OCI-LY1 (cell line): ENCODE measurements around the gene IGSF6.
"Not testable (repeated sequence)": the region's sequence is repeated elsewhere in the genome, so short reads cannot be mapped to it uniquely, and the experiment has no call there.

ENCODE experiments used
- H2AFZ ChIP-seq: fragments of 200-600 bp; sonication (generic), shearing (Covaris generic); 2 replicates; pipeline ENCODE4 v1.6.0; 2014; ENCODE audit warnings: antibody characterized with exemption, mild to moderate bottlenecking, low read length
- H3F3A ChIP-seq: fragments of 200-600 bp; sonication (generic), shearing (Covaris generic); 2 replicates; pipeline ENCODE4 v1.6.0; 2014; ENCODE audit warnings: mild to moderate bottlenecking, antibody characterized with exemption, low read length, moderate library complexity; ENCODE audit not compliant: insufficient read depth
- H3K27ac ChIP-seq: fragments of 200-600 bp; sonication (generic); 2 replicates; pipeline ENCODE4 v1.5.1; 2014; ENCODE audit warnings: low read length, mixed run types, mild to moderate bottlenecking, low read depth; ENCODE audit not compliant: poor library complexity, severe bottlenecking
- H3K27me3 ChIP-seq: fragments of 200-600 bp; sonication (generic); 2 replicates; pipeline ENCODE4 v1.6.0; 2014; ENCODE audit warnings: antibody characterized with exemption, mild to moderate bottlenecking, low read length, moderate library complexity; ENCODE audit not compliant: insufficient read depth
- H3K36me3 ChIP-seq: fragments of 200-600 bp; sonication (generic); 2 replicates; pipeline ENCODE4 v1.6.1; 2014; ENCODE audit warnings: mild to moderate bottlenecking, antibody characterized with exemption, low read length, moderate library complexity, mixed read lengths; ENCODE audit not compliant: insufficient read depth
- H3K4me1 ChIP-seq: fragments of 200-600 bp; sonication (generic); 2 replicates; pipeline ENCODE4 v1.5.1; 2014; ENCODE audit warnings: mild to moderate bottlenecking, low read length, moderate library complexity; ENCODE audit not compliant: insufficient read depth, severe bottlenecking
- H3K4me2 ChIP-seq: fragments of 200-600 bp; sonication (generic), shearing (Covaris generic); 2 replicates; pipeline ENCODE4 v1.6.1; 2014; ENCODE audit warnings: low read length
- H3K4me3 ChIP-seq: fragments of 200-600 bp; sonication (generic); 2 replicates; pipeline ENCODE4 v1.5.1; 2014; ENCODE audit warnings: low read length, low read depth, mild to moderate bottlenecking, mixed read lengths; ENCODE audit not compliant: poor library complexity, severe bottlenecking
- H3K79me2 ChIP-seq: fragments of 200-600 bp; shearing (Covaris generic); 2 replicates; pipeline ENCODE4 v1.6.1; 2016; ENCODE audit warnings: mixed run types, low read length, mixed read lengths; ENCODE audit not compliant: insufficient read depth
- H3K9ac ChIP-seq: fragments of 200-600 bp; sonication (generic), shearing (Covaris generic); 2 replicates; pipeline ENCODE4 v1.6.1; 2014; ENCODE audit warnings: mild to moderate bottlenecking, low read length, mixed read lengths
- H3K9me2 ChIP-seq: fragments of 200-600 bp; sonication (generic), shearing (Covaris generic); 2 replicates; pipeline ENCODE4 v1.6.1; 2014; ENCODE audit warnings: low read depth, mild to moderate bottlenecking, low read length, mixed read lengths
- H3K9me3 ChIP-seq: fragments of 200-600 bp; shearing (Covaris generic); 2 replicates; pipeline ENCODE4 v1.6.1; 2014; ENCODE audit warnings: low read length, mixed read lengths
- H4K20me1 ChIP-seq: fragments of 200-600 bp; sonication (generic), shearing (Covaris generic); 2 replicates; pipeline ENCODE4 v1.6.0; 2016; ENCODE audit warnings: mild to moderate bottlenecking, low read length; ENCODE audit not compliant: insufficient read depth
- EZH2 ChIP-seq: fragments of 200-600 bp; sonication (generic), shearing (Covaris generic); IDR thresholded peaks from 2 replicates; pipeline ENCODE4 v1.8.0; 2017; ENCODE audit warnings: borderline replicate concordance, mixed run types, mild to moderate bottlenecking, antibody characterized with exemption, low read length, moderate library complexity, mixed read lengths
- TF ChIP-seq, protein P1 (sequence below): fragments of 200-600 bp; sonication (generic), shearing (Covaris generic); IDR thresholded peaks from 2 replicates; pipeline ENCODE4 v1.5.1; 2017; ENCODE audit warnings: mild to moderate bottlenecking, antibody characterized with exemption, low read length, moderate library complexity, mixed read lengths

Gene IGSF6

DNA sequence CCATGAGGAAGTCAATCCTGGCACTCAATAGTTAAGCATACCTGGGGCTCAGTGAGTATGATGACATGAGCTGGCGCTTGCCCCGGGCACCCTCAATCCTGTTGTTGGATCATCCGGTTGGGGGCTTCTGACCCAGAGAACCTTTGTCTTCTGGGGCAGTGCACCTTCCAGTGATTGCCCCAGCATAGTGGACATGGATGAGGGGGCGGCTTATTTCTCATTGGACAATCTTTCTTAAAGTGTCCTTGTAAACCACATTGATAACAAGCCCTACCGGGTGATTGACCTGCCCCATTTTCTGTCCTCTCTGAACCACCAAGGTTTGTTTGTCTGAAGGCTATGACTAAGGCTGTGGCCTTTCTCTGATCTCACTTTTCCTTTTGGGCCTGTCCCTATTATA, 18.2 kb downstream of the IGSF6 start:
- Histone ChIP-seq H3F3A (peaks cover 5% of the 10 kb centered on the region; the same call in 1 of the 2 replicates), H2AFZ (no peak overlapping the region), H3K79me2 (no peaks in the 10 kb centered on the region), H3K4me1 (no peaks in the 10 kb centered on the region), H3K4me3 (no peak overlapping the region), H3K27me3 (no peaks in the 10 kb centered on the region), H3K36me3 (peaks cover 23% of the 10 kb centered on the region), H3K4me2 (no peak overlapping the region), H4K20me1 (no peaks in the 10 kb centered on the region), H3K9me2 (no peaks in the 10 kb centered on the region), H3K9ac (no peak overlapping the region), H3K9me3 (peaks cover under 1% of the 10 kb centered on the region; the same call in 1 of the 2 replicates), H3K27ac (no peak overlapping the region)
- TF ChIP-seq, protein P1, sequence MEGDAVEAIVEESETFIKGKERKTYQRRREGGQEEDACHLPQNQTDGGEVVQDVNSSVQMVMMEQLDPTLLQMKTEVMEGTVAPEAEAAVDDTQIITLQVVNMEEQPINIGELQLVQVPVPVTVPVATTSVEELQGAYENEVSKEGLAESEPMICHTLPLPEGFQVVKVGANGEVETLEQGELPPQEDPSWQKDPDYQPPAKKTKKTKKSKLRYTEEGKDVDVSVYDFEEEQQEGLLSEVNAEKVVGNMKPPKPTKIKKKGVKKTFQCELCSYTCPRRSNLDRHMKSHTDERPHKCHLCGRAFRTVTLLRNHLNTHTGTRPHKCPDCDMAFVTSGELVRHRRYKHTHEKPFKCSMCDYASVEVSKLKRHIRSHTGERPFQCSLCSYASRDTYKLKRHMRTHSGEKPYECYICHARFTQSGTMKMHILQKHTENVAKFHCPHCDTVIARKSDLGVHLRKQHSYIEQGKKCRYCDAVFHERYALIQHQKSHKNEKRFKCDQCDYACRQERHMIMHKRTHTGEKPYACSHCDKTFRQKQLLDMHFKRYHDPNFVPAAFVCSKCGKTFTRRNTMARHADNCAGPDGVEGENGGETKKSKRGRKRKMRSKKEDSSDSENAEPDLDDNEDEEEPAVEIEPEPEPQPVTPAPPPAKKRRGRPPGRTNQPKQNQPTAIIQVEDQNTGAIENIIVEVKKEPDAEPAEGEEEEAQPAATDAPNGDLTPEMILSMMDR = no peak
- TF ChIP-seq EZH2 = no peak

DNA sequence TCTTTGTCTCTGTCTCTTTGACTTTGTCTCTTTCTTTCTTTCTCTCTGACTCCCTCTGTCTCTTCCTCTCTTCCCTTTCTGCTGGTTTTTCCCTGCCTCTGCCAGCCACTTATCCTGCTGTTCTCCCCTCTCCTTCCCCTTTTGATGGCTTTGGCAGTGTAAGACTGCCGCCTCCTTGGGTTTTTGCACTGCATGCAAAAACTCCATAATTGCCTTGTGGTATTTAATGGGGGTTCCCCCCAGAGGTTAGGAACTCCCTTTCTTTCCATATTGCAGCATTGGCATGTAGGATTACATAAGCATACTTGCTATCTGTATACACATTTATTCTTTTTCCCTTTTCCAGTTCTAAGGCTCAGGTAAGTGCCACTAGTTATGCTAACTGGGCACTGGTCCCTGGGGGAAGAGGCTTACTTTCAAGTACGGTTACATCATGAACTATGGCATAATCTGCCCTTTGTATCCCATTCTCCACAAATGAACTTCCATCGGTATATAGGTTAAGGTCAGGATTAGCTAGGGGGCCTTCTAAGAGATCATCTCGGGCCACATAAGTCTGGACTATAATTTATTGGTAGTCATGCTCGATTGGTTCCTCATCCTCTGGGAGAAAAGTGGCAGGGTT, 20.3 kb downstream of the IGSF6 start:
- not testable (repeated sequence) for H3K79me2 ChIP-seq, H3F3A ChIP-seq, H3K4me2 ChIP-seq, H3K9me3 ChIP-seq, H3K4me3 ChIP-seq, H3K27ac ChIP-seq, H4K20me1 ChIP-seq, H2AFZ ChIP-seq, H3K27me3 ChIP-seq, H3K9me2 ChIP-seq, H3K9ac ChIP-seq, H3K4me1 ChIP-seq
- peaks cover 42% of the 10 kb centered on the region for H3K36me3 ChIP-seq

DNA sequence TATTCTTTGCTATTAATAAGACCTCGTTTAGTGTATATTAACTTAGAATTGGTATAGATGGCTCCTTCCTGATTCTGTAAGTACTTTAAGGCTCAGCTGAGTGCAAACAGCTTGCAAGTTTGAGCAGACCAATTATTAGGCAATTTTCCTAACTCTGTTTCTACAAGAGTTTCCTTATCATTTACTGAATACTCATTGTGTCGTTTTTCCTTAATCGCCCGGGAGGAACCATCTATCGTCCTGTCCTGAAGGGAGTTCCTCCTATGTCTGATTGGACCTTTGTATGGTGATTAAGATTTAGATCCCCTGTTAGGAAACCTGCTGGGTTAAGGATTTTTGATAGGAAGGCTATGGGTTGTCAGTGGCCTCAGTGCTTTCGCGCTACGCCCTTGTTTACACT, 21.0 kb downstream of the IGSF6 start:
- H3K79me2 ChIP-seq, H3K4me3 ChIP-seq, H3K9me2 ChIP-seq, H2AFZ ChIP-seq, H4K20me1 ChIP-seq, H3K4me2 ChIP-seq, H3K9ac ChIP-seq, H3K27me3 ChIP-seq, H3K4me1 ChIP-seq, H3F3A ChIP-seq, H3K9me3 ChIP-seq, H3K27ac ChIP-seq: not testable (repeated sequence)
- H3K36me3 ChIP-seq = peaks cover 49% of the 10 kb centered on the region

DNA sequence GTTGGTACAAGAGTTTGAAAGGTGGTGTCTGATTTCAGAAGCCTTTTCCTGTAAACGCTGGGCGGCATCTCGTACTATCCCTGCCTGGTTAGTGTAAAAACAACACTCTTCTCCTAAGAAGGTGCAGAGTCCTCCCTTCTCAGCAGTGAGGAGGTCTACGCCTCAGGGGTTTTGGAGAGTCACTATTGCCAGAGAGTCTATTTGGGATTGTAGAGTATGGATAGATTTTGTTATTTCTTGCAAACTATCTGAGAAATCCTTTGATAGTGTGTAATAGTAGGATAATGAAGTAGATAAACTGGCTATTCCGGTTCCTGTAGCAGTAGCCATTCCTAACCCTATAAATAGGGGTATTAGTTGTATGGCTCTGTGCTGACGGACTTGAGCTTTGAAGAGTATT, 21.5 kb downstream of the IGSF6 start:
- H3F3A ChIP-seq, H3K4me2 ChIP-seq, H3K4me1 ChIP-seq, H3K9ac ChIP-seq, H3K27ac ChIP-seq, H2AFZ ChIP-seq, H3K79me2 ChIP-seq, H3K9me3 ChIP-seq, H3K9me2 ChIP-seq, H4K20me1 ChIP-seq, H3K4me3 ChIP-seq, H3K27me3 ChIP-seq: not testable (repeated sequence)
- H3K36me3 ChIP-seq = peaks cover 53% of the 10 kb centered on the region

DNA sequence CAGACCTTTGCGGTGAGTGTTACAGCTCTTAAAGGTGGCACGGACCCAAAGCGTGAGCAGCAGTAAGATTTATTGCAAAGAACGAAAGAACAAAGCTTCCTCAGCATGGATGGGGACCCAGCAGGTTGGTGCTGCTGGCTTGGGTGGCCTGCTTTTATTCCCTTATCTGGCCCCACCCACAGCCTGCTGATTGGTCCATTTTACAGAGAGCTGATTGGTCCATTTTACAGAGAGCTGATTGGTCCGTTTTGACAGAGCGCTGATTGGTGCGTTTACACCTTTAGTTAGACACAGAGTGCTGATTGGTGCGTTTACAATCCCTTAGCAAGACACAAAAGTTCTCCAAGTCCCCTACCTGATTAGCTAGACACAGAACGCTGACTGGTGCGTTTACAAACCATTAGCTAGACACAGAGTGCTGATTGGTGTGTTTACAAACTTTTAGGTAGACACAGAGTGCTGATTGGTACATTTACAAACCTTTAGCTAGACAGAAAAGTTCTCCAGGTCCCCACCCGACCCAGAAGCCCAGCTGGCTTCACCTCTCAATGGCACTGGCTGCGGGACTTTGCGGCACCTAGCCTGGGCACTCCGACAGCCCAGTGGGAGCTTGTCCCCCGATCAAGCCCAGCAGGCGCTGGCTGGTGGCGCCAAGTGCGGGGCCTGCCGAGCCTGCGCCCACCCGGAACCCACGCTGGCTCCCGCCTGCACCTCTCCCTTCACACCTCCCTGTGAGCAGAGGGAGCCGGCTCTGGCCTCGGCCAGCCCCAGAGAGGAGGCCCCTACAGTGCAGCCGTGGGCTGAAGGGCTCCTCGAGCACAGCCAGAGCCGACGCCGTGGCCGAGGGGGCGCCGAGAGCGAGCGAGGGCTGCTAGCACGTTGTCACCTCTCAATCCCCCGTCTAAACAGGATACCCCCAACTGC, 22.5 kb downstream of the IGSF6 start:
- H3K9me2 ChIP-seq, H3K9me3 ChIP-seq, H4K20me1 ChIP-seq, H3K9ac ChIP-seq, H3K27me3 ChIP-seq, H3F3A ChIP-seq, H3K79me2 ChIP-seq, H2AFZ ChIP-seq, H3K4me3 ChIP-seq, H3K27ac ChIP-seq, H3K4me1 ChIP-seq, H3K4me2 ChIP-seq: not testable (repeated sequence)
- H3K36me3 ChIP-seq = peaks cover 60% of the 10 kb centered on the region
